ENCODE results near the gene DPYSL3.

DPYSL3 gene

GRCh38 chr5:147519380-147519779, 9.5 kb upstream of the DPYSL3 start:
- ChIA-PET POLR2A (no interaction called here), CTCF (interaction anchor here (1.0 kb wide), 1 partner anchor 9 kb away, joined by 4 read pairs; no protein-coding TSS in a partner anchor)
- DNase-seq (ENCODE audit: extremely low spot score), result no peak
- TF ChIP-seq CTCF (IDR thresholded peaks at IDR 0.05; ENCODE audit: control extremely low read depth, extremely low read depth, low read depth, missing control alignments), result no peak

DNA sequence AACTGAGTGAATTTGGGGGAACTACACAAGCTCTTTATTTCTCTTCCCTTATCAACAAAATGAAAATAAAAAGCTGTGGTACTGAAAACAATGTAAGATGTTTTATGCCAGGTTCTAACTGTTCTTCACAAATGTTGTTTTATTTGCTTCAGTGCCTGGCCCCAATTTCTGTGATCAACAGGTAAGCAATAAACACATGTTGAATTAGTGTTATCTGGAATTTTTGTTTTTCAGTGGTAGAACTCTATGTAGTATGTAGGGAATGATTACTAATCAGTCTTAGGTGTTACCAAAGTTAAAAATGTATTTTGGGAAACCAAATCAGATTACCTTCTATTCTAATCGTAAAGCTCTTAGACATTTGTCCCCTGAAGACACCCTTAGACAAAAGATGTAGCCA, 7.5 kb upstream of the DPYSL3 start:
- no peak for DNase-seq (ENCODE audit: extremely low spot score)
- CTCF ChIA-PET, result interaction anchor here (1.3 to 1.6 kb wide), 3 partner anchors 8 to 75 kb away, joined by 3 to 4 read pairs (median 3); no protein-coding TSS in a partner anchor
- no peak for TF ChIP-seq CTCF (IDR thresholded peaks at IDR 0.05; ENCODE audit: control extremely low read depth, extremely low read depth, low read depth, missing control alignments)
- POLR2A ChIA-PET, result no interaction called here

GRCh38 chr5:147515269-147515668, 5.4 kb upstream of the DPYSL3 start:
- ChIA-PET POLR2A (no interaction called here), CTCF (no interaction called here)
- TF ChIP-seq CTCF (IDR thresholded peaks at IDR 0.05; ENCODE audit: control extremely low read depth, extremely low read depth, low read depth, missing control alignments), result no peak
- no peak for DNase-seq (ENCODE audit: extremely low spot score)

- CTCF ChIA-PET, result no interaction called here
- TF ChIP-seq CTCF (IDR thresholded peaks at IDR 0.05; ENCODE audit: control extremely low read depth, extremely low read depth, low read depth, missing control alignments), result no peak
- POLR2A ChIA-PET, result no interaction called here
- no peak for DNase-seq (ENCODE audit: extremely low spot score)
These were observed 3.0 kb upstream of the DPYSL3 start for GRCh38 chr5:147512659-147513379.

DNA sequence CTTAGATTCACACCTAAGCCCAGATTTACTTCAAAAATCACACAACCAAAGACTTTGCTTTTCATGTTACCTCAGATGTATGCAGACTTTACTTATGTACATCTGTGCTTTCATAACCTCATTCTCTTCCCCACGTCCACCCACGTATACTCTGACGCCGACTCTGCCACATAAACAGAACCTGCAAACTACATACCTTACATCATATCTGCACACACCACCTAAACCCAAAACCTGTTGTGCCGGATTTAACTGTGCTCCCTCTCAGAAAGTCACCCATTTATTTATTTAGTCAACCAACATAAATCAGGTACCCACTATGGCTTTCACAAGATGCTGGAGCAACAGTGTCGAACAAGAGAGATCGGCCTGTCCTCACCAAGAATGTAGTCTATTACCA, 1.0 kb upstream of the DPYSL3 start:
- ChIA-PET CTCF (no interaction called here), POLR2A (no interaction called here)
- DNase-seq (ENCODE audit: extremely low spot score), result no peak
- no peak for TF ChIP-seq CTCF (IDR thresholded peaks at IDR 0.05; ENCODE audit: control extremely low read depth, extremely low read depth, low read depth, missing control alignments)

DNA sequence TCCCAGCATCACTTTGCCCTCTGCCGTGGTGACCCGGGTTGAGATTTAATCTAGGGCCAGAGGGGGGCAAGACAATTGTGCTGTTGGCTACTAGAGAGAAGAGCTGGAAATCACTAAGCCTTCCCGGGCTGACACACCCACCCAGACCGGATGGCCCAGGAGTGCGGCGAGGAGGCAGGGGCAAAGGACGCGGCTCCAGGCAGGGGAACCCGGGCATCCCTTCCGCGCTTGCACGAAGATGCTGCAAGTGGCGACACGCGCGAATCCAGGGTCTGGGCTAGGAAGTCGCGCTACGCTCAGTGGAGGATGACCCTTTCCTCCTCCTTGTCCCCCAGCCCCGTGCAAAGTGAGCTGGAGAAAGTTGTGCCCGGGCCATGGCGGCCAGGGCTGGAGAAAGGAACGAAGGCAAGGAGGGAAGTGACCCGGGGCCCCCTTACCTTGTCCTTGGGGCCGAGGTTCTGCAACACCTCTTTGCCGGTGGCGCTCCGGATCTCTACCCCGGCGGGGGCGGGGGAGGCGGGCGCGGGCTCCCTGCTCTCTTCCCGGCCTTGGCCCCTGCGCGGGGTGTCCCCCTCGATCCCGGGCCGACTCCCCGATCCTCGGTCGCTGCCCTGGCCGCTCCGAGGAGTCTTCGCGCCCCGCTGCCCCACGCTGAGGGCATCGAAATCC, 693 bp downstream of the DPYSL3 start:
- POLR2A ChIA-PET, result no interaction called here
- CTCF ChIA-PET, result interaction anchor here (1.2 kb wide), 1 partner anchor 30 kb away, joined by 3 read pairs; no protein-coding TSS in a partner anchor
- no peak for DNase-seq (ENCODE audit: extremely low spot score)
- TF ChIP-seq CTCF (IDR thresholded peaks at IDR 0.05; ENCODE audit: control extremely low read depth, extremely low read depth, low read depth, missing control alignments), result no peak

Data from GM10248 (cell line).